IPS DF 6.9 (cell line): ENCODE results near the gene TMOD1.
"Not testable (repeated sequence)": the region's sequence is repeated elsewhere in the genome, so short reads cannot be mapped to it uniquely, and the experiment has no call there.

Experiments
- DNase-seq: peaks from one replicate; pipeline ENCODE4 v3.0.0-alpha.2; 2013; ENCODE audit warnings: low read depth, low spot score
- H3K27ac ChIP-seq: one replicate; pipeline ENCODE4 v1.5.1; 2013; ENCODE audit warnings: low read length, control low read depth
- H3K27me3 ChIP-seq: 2 replicates; pipeline ENCODE4 v1.6.1; 2013; ENCODE audit warnings: mild to moderate bottlenecking, low read length; ENCODE audit not compliant: control insufficient read depth, insufficient read depth
- H3K36me3 ChIP-seq: 2 replicates; pipeline ENCODE4 v1.6.1; 2013; ENCODE audit warnings: low read length; ENCODE audit not compliant: control insufficient read depth, insufficient read depth
- H3K4me1 ChIP-seq: 2 replicates; pipeline ENCODE4 v1.6.1; 2013; ENCODE audit warnings: low read length; ENCODE audit not compliant: control insufficient read depth, insufficient read depth
- H3K4me3 ChIP-seq: 2 replicates; pipeline ENCODE4 v1.5.1; 2013; ENCODE audit warnings: mild to moderate bottlenecking, low read length
- H3K9me3 ChIP-seq: 2 replicates; pipeline ENCODE4 v1.6.1; 2013; ENCODE audit warnings: low read length, inconsistent platforms; ENCODE audit not compliant: control insufficient read depth, insufficient read depth
- WGBS: extraction: QIAGEN DNeasy Blood & Tissue Kit; methylation state at CpG from one replicate; pipeline ENCODE4 v1.1.7; 2013; ENCODE audit warnings: mixed read lengths, missing lambda C conversion rate; ENCODE audit not compliant: insufficient read length, insufficient coverage; 5-methylcytosine and 5-hydroxymethylcytosine counted together

TMOD1 gene

DNA sequence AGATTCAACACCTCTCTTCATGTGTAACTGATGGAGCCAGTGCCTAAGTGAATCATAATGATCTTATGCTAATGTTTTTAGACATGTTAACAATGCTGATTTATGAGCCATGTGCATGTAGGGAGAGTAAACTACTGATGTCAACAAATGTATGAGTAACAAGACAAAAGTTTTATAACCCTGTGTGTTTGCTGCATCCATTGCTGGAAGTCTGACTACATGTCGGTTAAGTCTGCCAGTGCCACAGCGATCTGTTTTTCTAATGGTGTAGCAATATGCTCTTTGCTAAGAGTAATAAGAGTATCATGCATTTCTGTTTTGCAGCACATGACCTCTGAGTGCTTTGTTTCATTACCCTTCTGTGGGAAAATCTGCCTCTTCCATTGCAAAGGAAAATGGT is 26.4 kb upstream of the TMOD1 start:
- no peaks in the 10 kb centered on the region for H3K9me3 ChIP-seq
- no peak overlapping the region for H3K27ac ChIP-seq
- DNase-seq = no peak
- WGBS = no CpG with 5 or more reads among the region's 2 CpGs
- H3K27me3 ChIP-seq = no peaks in the 10 kb centered on the region
- no peaks in the 10 kb centered on the region for H3K36me3 ChIP-seq
- no peak overlapping the region for H3K4me3 ChIP-seq
- H3K4me1 ChIP-seq = no peaks in the 10 kb centered on the region

DNA sequence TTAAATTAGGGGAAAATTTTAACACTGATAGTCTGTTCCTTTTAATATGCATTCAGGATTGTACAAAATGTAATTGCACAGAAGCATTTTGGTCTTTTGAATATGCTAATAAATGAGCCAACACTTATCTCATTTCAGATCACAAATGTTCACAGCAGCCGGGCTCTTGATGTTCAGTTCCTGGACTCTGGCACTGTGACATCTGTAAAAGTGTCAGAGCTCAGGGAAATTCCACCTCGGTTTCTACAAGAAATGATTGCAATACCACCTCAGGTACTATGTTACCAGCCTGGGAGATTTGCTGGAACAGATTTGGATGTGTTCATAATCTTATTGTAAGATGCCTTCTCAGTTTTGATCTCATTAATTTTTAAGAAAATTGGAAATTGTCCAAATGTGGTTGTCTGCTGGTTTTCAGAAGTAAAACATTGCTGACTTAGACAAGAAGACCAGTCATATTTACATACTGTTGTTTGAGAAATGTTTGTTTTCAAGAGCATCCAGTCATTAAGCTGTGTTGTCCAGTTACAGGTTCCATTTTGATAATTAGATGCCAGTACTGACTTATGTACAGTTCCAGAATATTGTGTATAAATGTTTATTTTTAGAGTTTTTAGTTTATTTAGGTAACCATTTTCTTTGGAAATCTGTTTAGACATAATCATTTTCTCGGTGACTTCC is 23.0 kb upstream of the TMOD1 start:
- H3K9me3 ChIP-seq = no peaks in the 10 kb centered on the region

DNA sequence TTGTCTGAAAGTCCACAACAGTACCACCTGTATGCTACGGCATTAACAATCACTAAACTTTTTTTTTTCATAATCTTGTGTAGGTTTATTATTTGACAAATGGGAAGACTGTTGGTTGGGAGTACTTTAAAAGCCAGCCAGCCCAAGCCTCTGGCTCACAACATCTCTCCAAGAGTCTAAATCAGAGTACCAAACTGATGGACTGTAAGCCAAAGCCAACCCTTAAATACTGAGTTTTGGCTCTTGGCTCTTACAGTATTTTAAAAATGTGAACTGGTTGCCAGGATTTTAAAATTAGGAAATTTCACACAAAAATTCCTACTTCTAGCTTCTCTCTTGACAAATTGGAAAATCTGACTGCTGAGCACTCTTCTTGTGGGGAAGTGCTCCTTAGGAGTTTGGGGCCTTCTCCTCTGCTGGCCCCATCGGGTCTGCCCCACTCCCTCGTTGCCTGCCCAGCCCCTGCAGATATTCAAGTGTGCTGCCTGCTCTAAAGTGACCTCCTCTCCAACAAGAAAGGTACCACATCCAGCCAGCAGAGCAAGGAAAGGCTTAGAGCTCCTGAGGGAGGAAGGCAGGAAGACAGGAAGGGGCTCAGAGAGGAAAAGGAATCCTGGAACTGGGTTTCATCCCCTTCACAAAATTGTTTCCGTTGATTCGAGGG is 21.8 kb upstream of the TMOD1 start:
- H3K4me1 ChIP-seq = no peaks in the 10 kb centered on the region
- H3K9me3 ChIP-seq = no peaks in the 10 kb centered on the region
- H3K4me3 ChIP-seq = no peak overlapping the region
- no peaks in the 10 kb centered on the region for H3K36me3 ChIP-seq
- no peak overlapping the region for H3K27ac ChIP-seq
- WGBS = no CpG with 5 or more reads among the region's 5 CpGs
- no peak for DNase-seq
- H3K27me3 ChIP-seq = no peaks in the 10 kb centered on the region

More for the DNA sequence above, 23.0 kb upstream of the TMOD1 start:
- Histone ChIP-seq H3K4me1 (no peaks in the 10 kb centered on the region), H3K27ac (no peak overlapping the region), H3K27me3 (no peaks in the 10 kb centered on the region), H3K4me3 (no peak overlapping the region), H3K36me3 (no peaks in the 10 kb centered on the region)
- no CpG with 5 or more reads among the region's 3 CpGs for WGBS
- DNase-seq = no peak

DNA sequence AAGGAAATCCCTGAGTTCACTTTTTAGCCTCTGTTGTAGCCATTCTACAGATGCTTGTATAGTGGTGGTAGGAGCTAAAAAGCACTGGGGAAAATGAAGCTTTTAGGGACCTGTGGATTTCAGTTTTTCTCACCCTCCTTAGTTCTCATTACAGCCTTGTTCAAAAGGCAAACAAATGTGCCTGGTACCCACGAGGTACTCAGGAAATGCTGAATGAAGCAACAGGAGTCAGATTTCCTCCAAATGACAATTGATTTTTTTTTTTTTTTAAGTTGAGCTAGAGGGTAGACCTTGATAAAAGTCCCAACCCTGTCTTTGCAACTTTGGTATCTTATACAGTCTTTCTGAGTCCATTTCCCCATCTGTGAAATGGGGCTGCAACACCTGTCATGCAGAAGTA is 21.3 kb upstream of the TMOD1 start:
- Histone ChIP-seq H3K36me3 (no peaks in the 10 kb centered on the region), H3K9me3 (no peaks in the 10 kb centered on the region), H3K4me1 (no peaks in the 10 kb centered on the region), H3K27me3 (no peaks in the 10 kb centered on the region), H3K27ac (no peak overlapping the region), H3K4me3 (no peak overlapping the region)
- WGBS = no CpG with 5 or more reads among the region's 1 CpG
- DNase-seq = no peak

DNA sequence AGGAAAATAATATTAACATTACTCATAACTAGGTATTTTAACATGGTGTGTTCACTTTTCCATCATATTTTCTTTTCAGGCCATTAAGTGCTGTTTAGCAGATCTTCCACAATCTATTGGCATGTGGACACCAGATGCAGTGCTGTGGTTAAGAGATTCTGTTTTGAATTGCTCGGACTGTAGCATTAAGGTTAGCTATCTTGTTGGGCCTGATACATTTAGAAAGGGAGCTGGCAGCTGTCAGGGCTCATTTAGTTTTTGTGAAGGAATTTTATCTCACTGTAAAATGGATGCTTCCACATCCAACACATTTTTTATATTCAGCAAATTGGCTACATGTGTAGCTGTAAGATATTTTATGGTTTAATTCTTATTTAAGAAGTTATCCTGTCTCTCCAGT is 20.7 kb upstream of the TMOD1 start:
- H3K9me3 ChIP-seq = no peaks in the 10 kb centered on the region
- DNase-seq = no peak
- no peaks in the 10 kb centered on the region for H3K4me1 ChIP-seq
- no peak overlapping the region for H3K27ac ChIP-seq
- H3K27me3 ChIP-seq = no peaks in the 10 kb centered on the region
- no peak overlapping the region for H3K4me3 ChIP-seq
- no CpG with 5 or more reads among the region's 1 CpG for WGBS
- H3K36me3 ChIP-seq = no peaks in the 10 kb centered on the region

DNA sequence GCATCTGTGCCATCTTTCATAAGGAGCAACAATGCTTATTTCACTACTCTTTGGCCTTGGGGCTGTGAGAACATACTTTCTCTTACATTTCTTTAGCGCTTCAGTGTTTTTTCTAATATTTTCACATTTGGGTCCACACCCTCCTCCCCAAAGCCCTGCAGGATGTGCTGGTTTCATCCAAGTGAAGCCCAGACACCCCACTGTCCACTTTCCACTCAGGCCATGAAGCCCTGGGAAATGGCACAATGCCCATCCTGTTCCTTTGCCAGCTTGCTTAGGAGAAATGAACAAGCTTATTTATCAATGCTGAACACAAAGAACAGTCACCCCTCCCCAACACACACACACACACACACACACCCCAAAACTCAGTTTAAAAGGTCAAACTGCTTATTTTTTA is 17.3 kb upstream of the TMOD1 start:
- Histone ChIP-seq H3K4me1 (no peaks in the 10 kb centered on the region), H3K4me3 (no peak overlapping the region), H3K36me3 (no peaks in the 10 kb centered on the region), H3K27ac (no peak overlapping the region), H3K27me3 (no peaks in the 10 kb centered on the region), H3K9me3 (no peaks in the 10 kb centered on the region)
- DNase-seq = no peak
- WGBS = no CpG with 5 or more reads among the region's 1 CpG

DNA sequence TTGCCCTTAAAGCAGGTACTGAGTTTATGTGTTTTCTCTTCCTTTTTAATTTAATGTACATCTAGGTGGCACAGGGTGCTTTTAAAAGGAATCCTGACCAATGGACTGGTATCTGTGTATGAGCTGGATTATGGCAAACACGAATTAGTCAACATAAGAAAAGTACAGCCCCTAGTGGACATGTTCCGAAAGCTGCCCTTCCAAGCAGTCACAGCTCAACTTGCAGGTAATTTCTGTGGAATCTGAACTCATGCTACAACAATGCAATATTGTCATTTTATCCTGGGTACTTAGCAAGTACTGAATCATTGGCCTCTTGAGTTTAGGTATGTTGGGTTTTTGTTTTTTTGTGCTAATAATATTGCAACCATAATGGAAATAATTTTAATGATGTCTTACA is 14.4 kb upstream of the TMOD1 start:
- H3K27me3 ChIP-seq = no peaks in the 10 kb centered on the region
- no peaks in the 10 kb centered on the region for H3K36me3 ChIP-seq
- no CpG with 5 or more reads among the region's 2 CpGs for WGBS
- H3K27ac ChIP-seq = no peak overlapping the region
- DNase-seq = no peak
- no peaks in the 10 kb centered on the region for H3K4me1 ChIP-seq
- H3K9me3 ChIP-seq = no peaks in the 10 kb centered on the region
- no peak overlapping the region for H3K4me3 ChIP-seq

DNA sequence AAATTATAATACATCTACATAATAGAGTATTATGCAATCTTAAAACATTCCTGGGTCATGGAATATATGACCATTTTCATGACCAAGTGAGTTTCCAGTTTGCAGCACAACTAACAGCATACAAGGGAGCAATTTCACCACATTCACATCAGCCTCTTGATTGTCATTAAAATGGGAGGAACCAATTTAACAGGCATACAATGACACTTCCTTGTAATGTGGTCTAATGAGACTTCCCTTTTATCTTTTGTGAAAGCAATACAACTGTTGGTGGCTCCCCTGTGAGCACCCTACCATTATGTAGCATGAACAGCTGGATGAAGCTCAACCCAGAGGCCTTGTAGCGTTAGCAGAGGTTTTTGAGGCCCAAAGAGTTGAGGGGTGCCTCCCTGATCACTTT is 13.6 kb upstream of the TMOD1 start:
- Histone ChIP-seq H3K27ac (no peak overlapping the region), H3K36me3 (no peaks in the 10 kb centered on the region), H3K9me3 (no peaks in the 10 kb centered on the region), H3K27me3 (no peaks in the 10 kb centered on the region), H3K4me1 (no peaks in the 10 kb centered on the region), H3K4me3 (no peak overlapping the region)
- WGBS = no CpG with 5 or more reads among the region's 1 CpG
- no peak for DNase-seq

DNA sequence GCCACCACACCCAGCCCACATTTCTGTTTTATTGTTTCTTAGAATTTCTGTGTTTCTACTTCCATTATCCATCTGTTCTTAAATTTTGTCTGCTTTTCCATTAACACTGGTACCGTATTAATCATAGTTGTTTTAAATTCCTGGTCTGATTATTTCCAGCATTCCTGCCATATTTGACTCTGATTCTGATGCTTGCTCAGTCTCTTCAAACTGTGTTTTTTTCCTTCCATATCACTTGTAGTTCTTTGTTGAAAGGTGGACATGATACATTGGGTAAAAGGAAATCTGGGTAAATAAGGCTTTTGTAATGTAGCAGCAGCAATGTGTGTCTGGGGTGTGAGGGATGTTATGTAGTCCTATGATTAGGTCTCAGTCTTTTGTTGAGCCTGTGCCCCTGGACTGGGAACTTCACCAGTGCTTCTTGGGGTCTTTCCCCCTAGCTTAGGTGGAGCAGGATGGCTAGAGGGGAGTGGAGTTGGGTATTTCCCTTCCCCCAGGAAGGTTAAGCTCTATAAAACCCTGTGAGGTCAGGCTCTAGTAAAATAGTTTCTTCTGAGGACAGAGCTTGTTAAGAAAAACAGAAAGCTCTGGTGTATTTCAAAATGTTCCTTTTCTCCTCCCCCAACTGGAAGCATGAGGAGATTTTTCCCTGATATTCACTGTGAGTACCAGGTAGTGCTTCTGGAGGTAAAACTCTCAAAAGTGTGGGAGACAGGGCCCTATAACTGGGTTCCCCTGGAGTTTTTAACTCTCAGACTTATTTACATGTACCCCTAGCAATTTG is 10.1 kb upstream of the TMOD1 start:
- Histone ChIP-seq H3K27ac (no peak overlapping the region), H3K36me3 (no peaks in the 10 kb centered on the region), H3K27me3 (no peaks in the 10 kb centered on the region), H3K9me3 (no peaks in the 10 kb centered on the region; the same call in 1 of the 2 replicates), H3K4me1 (no peaks in the 10 kb centered on the region), H3K4me3 (no peak overlapping the region)
- DNase-seq = no peak
- WGBS = no CpG with 5 or more reads among the region's 1 CpG

DNA sequence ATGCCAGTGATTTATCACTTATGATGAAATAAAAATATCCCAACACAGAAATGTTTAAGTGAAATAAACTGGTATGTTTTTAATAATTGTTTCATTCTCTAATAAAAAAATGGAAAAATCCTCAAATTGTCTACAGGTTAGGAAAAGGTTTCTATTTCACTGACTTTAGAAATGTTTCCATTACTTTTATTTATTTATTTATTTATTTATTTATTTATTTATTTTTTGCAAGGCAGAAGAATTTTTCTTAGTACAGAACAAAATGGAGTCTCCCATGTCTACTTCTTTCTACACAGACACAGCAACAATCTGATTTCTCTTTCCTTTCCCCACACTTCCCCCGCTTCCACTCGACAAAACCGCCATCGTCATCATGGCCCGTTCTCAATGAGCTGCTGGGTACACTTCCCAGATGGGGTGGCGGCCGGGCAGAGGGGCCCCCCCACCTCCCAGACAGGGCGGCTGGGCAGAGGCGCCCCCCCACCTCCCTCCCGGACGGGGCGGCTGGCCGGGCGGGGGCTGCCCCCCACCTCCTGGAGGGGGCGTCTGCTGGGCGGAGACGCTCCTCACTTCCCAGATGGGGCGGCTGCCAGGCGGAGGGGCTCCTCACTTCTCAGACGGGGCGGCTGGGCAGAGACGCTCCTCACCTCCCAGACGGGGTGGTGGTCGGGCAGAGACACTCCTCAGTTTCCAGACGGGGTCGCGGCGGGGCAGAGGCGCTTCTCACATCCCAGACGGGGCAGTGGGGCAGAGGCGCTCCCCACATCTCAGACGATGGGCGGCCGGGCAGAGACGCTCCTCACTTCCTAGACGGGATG is 3.7 kb upstream of the TMOD1 start:
- no CpG with 5 or more reads among the region's 36 CpGs for WGBS
- not testable (repeated sequence) for H3K4me1 ChIP-seq, H3K9me3 ChIP-seq, H3K36me3 ChIP-seq, H3K27ac ChIP-seq, DNase-seq, H3K4me3 ChIP-seq
- H3K27me3 ChIP-seq = peaks cover 16% of the 10 kb centered on the region
